SK-N-SH (cell line): ENCODE results near the gene OR8A1.

Experiments
- CTCF ChIP-seq: fragments of 200-600 bp; sonication (generic); IDR thresholded peaks from 2 replicates; pipeline ENCODE4 v1.6.1; 2017; ENCODE audit warnings: antibody characterized with exemption, mild to moderate bottlenecking, moderate library complexity
- MEF2A ChIP-seq: IDR thresholded peaks from 2 replicates; pipeline ENCODE4 v1.4.0; 2012; ENCODE audit warnings: low read depth, borderline replicate concordance
- POLR2AphosphoS5 ChIP-seq: IDR thresholded peaks from 2 replicates; pipeline ENCODE4 v1.6.1; 2012; ENCODE audit warnings: low read depth, low read length
- REST ChIP-seq: IDR thresholded peaks from 2 replicates; pipeline ENCODE4 v1.6.1; 2012; ENCODE audit warnings: mild to moderate bottlenecking, low read depth, low read length, moderate library complexity
- TCF12 ChIP-seq: IDR thresholded peaks from 2 replicates; pipeline ENCODE4 v1.4.0; 2012
- YY1 ChIP-seq: IDR thresholded peaks from 2 replicates; pipeline ENCODE4 v1.4.0; 2012; ENCODE audit warnings: low read depth, mild to moderate bottlenecking
- ZBTB33 ChIP-seq: IDR thresholded peaks from 2 replicates; pipeline ENCODE4 v1.4.0; 2012; ENCODE audit warnings: low read depth, borderline replicate concordance

- TF ChIP-seq YY1 (no peak), ZBTB33 (no peak), POLR2AphosphoS5 (no peak), CTCF (no peak), MEF2A (no peak), TCF12 (no peak), REST (no peak)
Observed at GRCh38 chr11:124551987-124552386, 17.8 kb upstream of the OR8A1 start.
